ENCODE results near the gene AGMO. TPM values are rescaled to one million over a fixed set of nuclear protein-coding genes. Genes with fewer than 3 reads are reported as not detected.

AGMO gene
- total RNA-seq, 1 experiment from 2014 or later, result 13.2 TPM

DNA sequence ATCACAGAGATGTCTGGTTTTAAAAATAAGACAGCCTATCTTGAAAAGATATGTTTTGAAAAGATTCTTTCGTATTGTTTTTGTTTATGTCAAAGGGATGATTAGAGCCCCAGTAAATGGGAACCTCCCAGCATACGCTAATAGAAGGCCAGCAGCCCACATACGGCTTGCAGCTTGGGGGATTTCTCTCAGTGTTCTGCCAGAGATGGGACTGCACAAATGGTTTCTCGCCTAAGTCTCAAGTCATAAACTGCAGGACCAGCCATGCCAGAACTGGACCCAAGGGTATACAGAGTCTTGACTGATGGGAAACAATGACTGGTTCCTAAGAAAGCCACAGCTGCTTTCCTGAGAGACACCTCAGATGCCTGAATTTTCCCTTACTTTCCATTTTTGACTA lies 352.4 kb downstream of the AGMO start:
- Mint-ChIP-seq H3K4me3 (ENCODE audit: low read depth, unreplicated experiment) (no peak overlapping the region), H3K4me1 (ENCODE audit: low read depth, unreplicated experiment) (no peaks in the 10 kb centered on the region), H3K27ac (ENCODE audit: unreplicated experiment) (no peak overlapping the region), H3K36me3 (ENCODE audit: insufficient read depth, unreplicated experiment) (no peaks in the 10 kb centered on the region), H3K27me3 (ENCODE audit: unreplicated experiment) (no peaks in the 10 kb centered on the region), H3K9me3 (ENCODE audit: low read depth, unreplicated experiment) (no peaks in the 10 kb centered on the region)
- TF ChIP-seq, protein P1, sequence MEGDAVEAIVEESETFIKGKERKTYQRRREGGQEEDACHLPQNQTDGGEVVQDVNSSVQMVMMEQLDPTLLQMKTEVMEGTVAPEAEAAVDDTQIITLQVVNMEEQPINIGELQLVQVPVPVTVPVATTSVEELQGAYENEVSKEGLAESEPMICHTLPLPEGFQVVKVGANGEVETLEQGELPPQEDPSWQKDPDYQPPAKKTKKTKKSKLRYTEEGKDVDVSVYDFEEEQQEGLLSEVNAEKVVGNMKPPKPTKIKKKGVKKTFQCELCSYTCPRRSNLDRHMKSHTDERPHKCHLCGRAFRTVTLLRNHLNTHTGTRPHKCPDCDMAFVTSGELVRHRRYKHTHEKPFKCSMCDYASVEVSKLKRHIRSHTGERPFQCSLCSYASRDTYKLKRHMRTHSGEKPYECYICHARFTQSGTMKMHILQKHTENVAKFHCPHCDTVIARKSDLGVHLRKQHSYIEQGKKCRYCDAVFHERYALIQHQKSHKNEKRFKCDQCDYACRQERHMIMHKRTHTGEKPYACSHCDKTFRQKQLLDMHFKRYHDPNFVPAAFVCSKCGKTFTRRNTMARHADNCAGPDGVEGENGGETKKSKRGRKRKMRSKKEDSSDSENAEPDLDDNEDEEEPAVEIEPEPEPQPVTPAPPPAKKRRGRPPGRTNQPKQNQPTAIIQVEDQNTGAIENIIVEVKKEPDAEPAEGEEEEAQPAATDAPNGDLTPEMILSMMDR (IDR thresholded peaks at IDR 0.05; ENCODE audit: unreplicated experiment), result no peak
- CTCF ChIA-PET, result no interaction called here
- intact Hi-C loops (cut with micrococcal nuclease; ENCODE audit: unreplicated experiment), result loop anchor here (10.0 kb wide), 1 partner anchor 515 kb away; no protein-coding TSS in a partner anchor
- BruUV-seq (replicated peaks), result no TSS peak
- DNase-seq, result no peak

DNA sequence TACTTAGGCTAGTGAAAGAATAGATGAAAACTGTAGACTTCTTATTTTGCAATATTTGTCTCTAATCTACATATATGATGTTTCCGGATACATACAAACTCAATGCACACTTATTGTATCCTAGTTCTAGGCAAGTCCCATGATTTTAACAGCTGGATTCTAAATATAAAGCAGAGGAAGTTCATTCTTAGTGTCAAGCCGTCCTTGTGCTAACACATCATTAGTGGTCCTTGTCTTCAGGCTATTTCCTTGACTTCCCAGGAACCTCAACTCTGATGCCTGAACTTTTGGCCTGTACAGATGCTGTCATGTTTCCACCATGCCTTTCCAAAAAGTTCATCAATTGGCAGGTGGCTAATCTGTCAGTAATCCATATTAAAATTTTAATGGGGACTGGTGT lies 357.4 kb downstream of the AGMO start:
- H3K36me3 Mint-ChIP-seq (ENCODE audit: insufficient read depth, unreplicated experiment), result no peaks in the 10 kb centered on the region
- H3K27me3 Mint-ChIP-seq (ENCODE audit: unreplicated experiment), result no peaks in the 10 kb centered on the region
- DNase-seq, result no peak
- no peak overlapping the region for H3K4me3 Mint-ChIP-seq (ENCODE audit: low read depth, unreplicated experiment)
- CTCF ChIA-PET, result no interaction called here
- H3K9me3 Mint-ChIP-seq (ENCODE audit: low read depth, unreplicated experiment), result no peaks in the 10 kb centered on the region
- H3K27ac Mint-ChIP-seq (ENCODE audit: unreplicated experiment), result no peak overlapping the region
- H3K4me1 Mint-ChIP-seq (ENCODE audit: low read depth, unreplicated experiment), result no peaks in the 10 kb centered on the region
- TF ChIP-seq, protein P1 (IDR thresholded peaks at IDR 0.05; ENCODE audit: unreplicated experiment), result no peak
- BruUV-seq (replicated peaks), result no TSS peak
- intact Hi-C loops (cut with micrococcal nuclease; ENCODE audit: unreplicated experiment), result loop anchor here (10.0 kb wide), 1 partner anchor 520 kb away; no protein-coding TSS in a partner anchor

DNA sequence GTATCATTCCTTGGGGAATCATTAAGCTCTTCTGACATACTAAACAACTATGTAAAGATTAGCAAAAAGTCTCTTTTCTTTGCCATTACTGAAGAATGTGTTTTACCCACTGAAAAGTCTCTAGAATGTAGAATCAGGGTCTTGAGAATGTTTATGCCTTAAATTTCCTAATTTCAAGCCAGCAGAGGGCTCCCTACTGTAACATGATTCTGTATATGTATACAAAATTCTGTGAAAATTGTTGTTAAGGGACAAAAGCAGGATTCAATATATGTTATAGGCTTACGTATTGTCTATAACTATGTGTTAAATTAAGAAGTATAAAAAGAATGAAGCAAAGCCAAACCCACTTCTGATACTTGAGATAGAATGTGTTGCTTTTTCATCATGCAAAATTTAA lies 362.3 kb downstream of the AGMO start:
- no TSS peak for BruUV-seq (replicated peaks)
- H3K36me3 Mint-ChIP-seq (ENCODE audit: insufficient read depth, unreplicated experiment), result no peaks in the 10 kb centered on the region
- H3K9me3 Mint-ChIP-seq (ENCODE audit: low read depth, unreplicated experiment), result no peaks in the 10 kb centered on the region
- CTCF ChIA-PET, result no interaction called here
- intact Hi-C loops (cut with micrococcal nuclease; ENCODE audit: unreplicated experiment), result loop anchor here (2.0 to 5.0 kb wide), 2 partner anchors 482 to 871 kb away; no protein-coding TSS in a partner anchor
- H3K4me3 Mint-ChIP-seq (ENCODE audit: low read depth, unreplicated experiment), result no peak overlapping the region
- peaks cover 12% of the 10 kb centered on the region for H3K4me1 Mint-ChIP-seq (ENCODE audit: low read depth, unreplicated experiment)
- H3K27ac Mint-ChIP-seq (ENCODE audit: unreplicated experiment), result no peak overlapping the region
- no peak for DNase-seq
- H3K27me3 Mint-ChIP-seq (ENCODE audit: unreplicated experiment), result no peaks in the 10 kb centered on the region
- TF ChIP-seq, protein P1 (IDR thresholded peaks at IDR 0.05; ENCODE audit: unreplicated experiment), result peak; percentile 41

DNA sequence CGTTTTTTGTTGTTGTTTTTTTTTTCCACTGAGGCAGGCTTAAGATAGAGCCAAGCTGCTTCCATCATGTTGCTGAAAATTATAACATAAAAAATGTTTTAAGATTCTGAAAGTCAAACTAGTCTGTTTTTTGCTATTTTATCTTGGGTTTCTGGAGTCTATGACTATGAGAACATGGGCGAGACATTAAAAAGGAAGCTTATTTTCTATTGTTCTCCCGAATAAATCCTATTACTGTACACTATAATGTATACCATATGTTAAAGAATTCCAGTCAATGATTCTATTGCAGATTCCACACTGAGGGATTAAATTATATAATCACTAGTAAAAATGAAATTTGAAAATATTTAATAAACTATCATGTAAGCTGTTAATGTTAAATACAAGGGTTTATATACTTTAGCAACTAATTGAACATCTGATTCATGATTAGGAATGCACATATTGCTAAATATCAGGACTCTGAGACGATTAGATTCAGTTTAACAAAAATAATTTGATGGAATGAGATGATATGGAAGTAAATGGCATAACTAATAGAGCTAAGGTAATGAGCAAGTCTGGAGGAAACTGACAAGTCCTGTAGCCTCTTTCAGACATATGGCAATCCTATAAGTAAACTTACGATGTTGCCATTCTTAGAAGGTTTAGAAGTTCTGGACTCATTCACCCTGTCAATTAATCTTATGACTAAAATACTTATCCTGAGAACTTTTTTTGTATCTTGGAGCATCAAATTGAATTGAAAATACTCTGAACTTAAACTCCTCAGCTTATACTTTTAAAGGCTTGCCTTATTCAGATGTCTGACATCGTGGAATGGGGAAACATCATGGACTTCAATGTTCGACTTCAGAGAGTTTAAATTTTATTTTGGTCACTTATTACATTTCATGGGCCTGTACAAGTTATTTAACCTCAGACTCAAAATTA lies 364.5 kb downstream of the AGMO start:
- TF ChIP-seq, protein P1 (IDR thresholded peaks at IDR 0.05; ENCODE audit: unreplicated experiment), result no peak
- no TSS peak for BruUV-seq (replicated peaks)
- DNase-seq, result no peak
- Mint-ChIP-seq H3K27ac (ENCODE audit: unreplicated experiment) (no peak overlapping the region), H3K9me3 (ENCODE audit: low read depth, unreplicated experiment) (no peaks in the 10 kb centered on the region), H3K36me3 (ENCODE audit: insufficient read depth, unreplicated experiment) (no peaks in the 10 kb centered on the region), H3K4me1 (ENCODE audit: low read depth, unreplicated experiment) (peaks cover 12% of the 10 kb centered on the region), H3K27me3 (ENCODE audit: unreplicated experiment) (no peaks in the 10 kb centered on the region), H3K4me3 (ENCODE audit: low read depth, unreplicated experiment) (no peak overlapping the region)
- intact Hi-C loops (cut with micrococcal nuclease; ENCODE audit: unreplicated experiment), result loop anchor here (5.0 kb wide), 1 partner anchor 480 kb away; no protein-coding TSS in a partner anchor
- CTCF ChIA-PET, result no interaction called here

Data from Calu3 (cell line).